ENCODE results near the gene FLOT1. TPM values are rescaled to one million over a fixed set of nuclear protein-coding genes. Genes with fewer than 3 reads are reported as not detected.

FLOT1 gene
- total and polyA plus RNA-seq, 8 donors, result 115 to 206 (median 124) TPM

DNA sequence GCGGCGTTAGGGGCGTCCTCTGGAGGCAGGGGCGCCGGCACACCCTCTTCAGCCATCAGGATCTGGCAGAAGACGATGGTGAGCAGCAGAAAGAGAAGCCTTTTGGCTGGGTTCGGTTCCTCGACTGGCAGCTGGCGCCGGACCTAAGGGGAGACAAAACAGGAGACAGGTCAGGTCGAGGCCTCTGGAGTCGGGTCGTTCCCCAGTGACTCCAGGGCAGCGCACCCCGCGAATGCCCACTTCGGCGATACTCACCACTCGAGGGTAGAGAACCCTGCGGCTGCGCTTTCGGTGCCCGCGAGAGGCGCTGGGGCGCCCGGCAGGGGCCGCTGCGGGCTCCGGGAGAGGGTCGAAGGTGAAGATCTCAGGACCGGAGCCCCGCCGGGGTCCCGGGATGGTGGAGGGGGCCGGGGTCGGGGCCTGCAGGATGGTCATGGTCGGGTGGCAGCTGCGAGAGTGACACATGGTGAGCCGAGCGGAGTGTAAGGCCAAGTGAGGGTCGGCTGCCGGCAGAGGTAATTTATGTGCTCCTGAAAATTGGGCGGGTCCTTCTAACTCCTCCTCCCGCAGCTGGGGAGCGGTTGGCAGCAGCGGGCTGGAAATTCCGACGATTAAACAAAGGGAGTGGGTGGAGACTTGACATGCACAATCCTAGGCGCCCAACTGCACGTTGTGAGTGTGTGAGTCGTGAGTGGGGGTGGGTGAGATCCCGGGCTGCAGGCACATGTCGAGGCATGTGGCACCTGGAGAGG, 1.7 kb upstream of the FLOT1 start, which contains the start of gene IER3:
Gene IER3 (minus strand): TSS at position 494 of the 752 bp plus-strand sequence. CDS start 29 bp downstream, at position 465.
- TF ChIP-seq, protein P1, sequence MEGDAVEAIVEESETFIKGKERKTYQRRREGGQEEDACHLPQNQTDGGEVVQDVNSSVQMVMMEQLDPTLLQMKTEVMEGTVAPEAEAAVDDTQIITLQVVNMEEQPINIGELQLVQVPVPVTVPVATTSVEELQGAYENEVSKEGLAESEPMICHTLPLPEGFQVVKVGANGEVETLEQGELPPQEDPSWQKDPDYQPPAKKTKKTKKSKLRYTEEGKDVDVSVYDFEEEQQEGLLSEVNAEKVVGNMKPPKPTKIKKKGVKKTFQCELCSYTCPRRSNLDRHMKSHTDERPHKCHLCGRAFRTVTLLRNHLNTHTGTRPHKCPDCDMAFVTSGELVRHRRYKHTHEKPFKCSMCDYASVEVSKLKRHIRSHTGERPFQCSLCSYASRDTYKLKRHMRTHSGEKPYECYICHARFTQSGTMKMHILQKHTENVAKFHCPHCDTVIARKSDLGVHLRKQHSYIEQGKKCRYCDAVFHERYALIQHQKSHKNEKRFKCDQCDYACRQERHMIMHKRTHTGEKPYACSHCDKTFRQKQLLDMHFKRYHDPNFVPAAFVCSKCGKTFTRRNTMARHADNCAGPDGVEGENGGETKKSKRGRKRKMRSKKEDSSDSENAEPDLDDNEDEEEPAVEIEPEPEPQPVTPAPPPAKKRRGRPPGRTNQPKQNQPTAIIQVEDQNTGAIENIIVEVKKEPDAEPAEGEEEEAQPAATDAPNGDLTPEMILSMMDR (IDR thresholded peaks at IDR 0.05), result peak; percentile 48 to 50
- ATAC-seq (peak; percentile 51), DNase-seq (peak; percentile 77 to 93 (median 92))
- Histone ChIP-seq H3K4me1 (peaks cover 16 to 67% of the 10 kb centered on the region in 2 donors), H3K27ac (peak within 1 kb of the TSS; percentile 96 to 97), H3K9me3 (no peaks in the 10 kb centered on the region), H3K36me3 (peaks cover 0 to 23% of the 10 kb centered on the region in 2 donors), H3K27me3 (no peaks in the 10 kb centered on the region), H3K4me3 (peak within 1 kb of the TSS; percentile 66 to 94)
- intact Hi-C loops (cut with DNase I), result loop anchor here in 1 of 2 donors (10.0 kb wide), 1 partner anchor 71 kb away; no protein-coding TSS in a partner anchor

DNA sequence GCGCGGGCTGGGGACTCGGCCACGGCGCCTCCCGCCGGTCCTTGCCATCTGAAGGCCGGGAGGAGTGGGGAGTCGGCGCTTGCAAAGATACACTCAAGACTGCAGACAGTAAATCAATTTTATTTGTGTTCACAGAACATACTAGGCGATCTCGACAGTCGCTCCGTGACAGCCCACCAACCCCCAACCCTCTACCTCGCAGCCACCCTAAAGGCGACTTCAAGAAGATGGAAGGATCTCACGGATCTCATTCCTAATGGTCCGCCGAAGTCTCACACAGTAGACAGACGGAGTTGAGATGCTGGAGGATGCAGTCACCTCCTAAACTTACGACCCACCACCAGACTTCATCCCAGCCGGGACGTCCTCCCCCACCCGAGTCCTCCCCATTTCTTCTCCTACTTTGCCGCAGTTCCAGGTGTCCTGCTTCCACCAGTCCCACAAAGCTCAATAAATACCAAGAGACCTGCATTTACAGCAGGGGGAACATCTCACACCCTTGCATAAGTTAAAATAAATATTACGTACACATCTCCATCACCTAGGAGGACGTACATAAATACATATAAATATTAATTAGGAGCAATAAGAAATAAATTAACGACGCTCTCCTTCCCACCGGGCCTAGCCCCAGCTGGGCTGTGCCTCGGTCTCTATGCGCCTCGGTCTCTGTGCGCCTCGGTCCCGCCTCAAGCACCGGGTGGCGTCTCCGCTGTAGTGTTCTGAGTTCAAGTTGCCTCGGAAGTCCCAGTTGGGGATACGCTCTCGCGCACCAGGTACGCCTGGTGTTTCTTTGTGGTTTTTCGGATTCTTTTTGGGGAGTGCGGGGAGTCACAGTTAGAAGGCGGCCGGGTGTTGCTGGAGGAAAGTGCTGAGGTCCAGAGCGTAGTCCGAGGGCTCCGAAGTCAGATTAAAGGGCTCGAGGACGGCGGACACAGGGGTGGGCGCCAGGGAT, 889 bp upstream of the FLOT1 start:
- DNase-seq (peak in 3 of 4 donors; percentile 46 to 84 (median 63)), ATAC-seq (peak; percentile 21)
- no peaks in the 10 kb centered on the region for H3K9me3 ChIP-seq
- intact Hi-C loops (cut with DNase I), result loop anchor here in 1 of 2 donors (10.0 kb wide), 1 partner anchor 71 kb away; no protein-coding TSS in a partner anchor
- TF ChIP-seq, protein P1 (IDR thresholded peaks at IDR 0.05), result no peak
- H3K4me1 ChIP-seq, result peaks cover 16 to 67% of the 10 kb centered on the region in 2 donors
- H3K36me3 ChIP-seq, result peaks cover 0 to 31% of the 10 kb centered on the region in 2 donors
- peak overlapping the region; percentile 66 to 94 for H3K4me3 ChIP-seq
- H3K27me3 ChIP-seq, result no peaks in the 10 kb centered on the region
- H3K27ac ChIP-seq, result peak overlapping the region; percentile 96 to 97

DNA sequence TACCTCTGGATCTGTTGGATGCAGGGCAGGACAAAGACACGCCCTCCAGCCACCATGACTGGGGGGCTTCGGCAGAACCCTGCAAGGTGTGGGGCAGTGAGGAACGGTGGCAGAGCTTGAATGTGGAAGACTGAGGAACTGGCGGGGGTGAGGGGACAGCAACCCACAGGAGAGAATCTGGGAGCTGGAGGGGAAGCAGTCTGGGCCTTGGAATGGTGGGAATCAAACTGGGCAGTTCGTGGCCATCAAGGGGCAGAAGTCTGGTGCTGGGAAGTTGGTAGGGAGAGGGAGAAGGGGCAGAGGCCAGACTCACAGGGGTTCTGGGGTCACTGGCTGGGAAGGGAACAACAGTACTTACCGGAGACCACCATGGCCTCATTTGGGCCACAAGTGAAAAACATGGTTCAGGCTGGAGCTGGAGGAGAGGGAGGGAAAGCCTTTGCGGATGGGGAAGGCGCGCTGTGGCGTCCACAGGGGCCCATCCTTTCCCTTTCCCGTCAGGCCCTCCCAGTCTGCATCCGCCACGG, 635 bp downstream of the FLOT1 start:
- intact Hi-C loops (cut with DNase I), result loop anchor here in 1 of 2 donors (10.0 kb wide), 1 partner anchor 73 kb away; no protein-coding TSS in a partner anchor
- peak overlapping the region; percentile 96 to 97 for H3K27ac ChIP-seq
- H3K36me3 ChIP-seq, result peaks cover 0 to 46% of the 10 kb centered on the region in 2 donors
- DNase-seq (no peak), ATAC-seq (peak; percentile 17)
- H3K27me3 ChIP-seq, result no peaks in the 10 kb centered on the region
- peak overlapping the region; percentile 66 to 94 for H3K4me3 ChIP-seq
- peaks cover 16 to 67% of the 10 kb centered on the region in 2 donors for H3K4me1 ChIP-seq
- no peaks in the 10 kb centered on the region for H3K9me3 ChIP-seq
- TF ChIP-seq, protein P1 (IDR thresholded peaks at IDR 0.05), result no peak

DNA sequence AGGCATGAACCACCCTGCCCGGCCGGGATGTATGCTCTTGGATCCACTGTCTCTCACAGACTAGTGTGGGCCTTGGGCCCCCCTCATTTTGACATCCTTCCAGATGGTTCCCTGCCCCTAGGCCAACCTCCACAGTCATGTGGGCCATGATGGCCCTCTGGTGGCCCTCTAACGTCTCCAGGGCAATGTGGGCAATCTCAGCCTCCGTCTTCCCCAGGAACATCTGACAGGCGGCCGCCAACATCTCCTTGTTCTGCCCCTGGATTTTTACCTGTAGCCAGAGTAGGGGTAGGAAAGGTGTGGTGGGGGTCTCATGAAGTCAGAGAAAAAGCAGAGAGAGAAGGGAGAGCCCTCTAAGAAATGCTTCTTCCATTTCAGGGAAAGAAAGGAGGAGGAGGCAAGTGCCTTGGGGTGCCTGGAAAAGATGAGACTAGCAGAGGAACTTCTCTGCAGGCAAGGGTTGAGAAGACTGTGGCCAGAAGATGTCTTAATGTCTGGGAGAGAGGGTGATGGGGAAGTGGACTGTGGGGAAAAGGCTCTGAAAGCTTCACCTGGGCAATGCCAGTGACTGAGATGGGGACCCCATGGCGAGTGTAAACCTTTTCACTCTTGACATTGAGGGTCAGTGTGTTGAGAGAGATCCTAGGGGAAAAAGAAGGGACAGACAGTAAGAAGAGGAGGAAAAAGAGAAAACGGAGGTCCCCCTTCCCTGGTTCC, 1.3 kb downstream of the FLOT1 start:
- Histone ChIP-seq H3K36me3 (peaks cover 0 to 53% of the 10 kb centered on the region in 2 donors), H3K4me1 (peaks cover 17 to 72% of the 10 kb centered on the region in 2 donors), H3K27me3 (no peaks in the 10 kb centered on the region), H3K9me3 (no peaks in the 10 kb centered on the region), H3K27ac (peak overlapping the region; percentile 96 to 97), H3K4me3 (peak overlapping the region; percentile 66 to 94)
- TF ChIP-seq, protein P1 (IDR thresholded peaks at IDR 0.05), result no peak
- intact Hi-C loops (cut with DNase I), result loop anchor here in 1 of 2 donors (10.0 kb wide), 1 partner anchor 74 kb away; no protein-coding TSS in a partner anchor
- no peak for ATAC-seq
- no peak for DNase-seq
